K562 (cell line): ENCODE data around the gene MRPL19. TPM values are rescaled to one million over a fixed set of nuclear protein-coding genes. Genes with fewer than 3 reads are reported as not detected.
A peak's percentile ranks its signal among the peaks of the same experiment; 100 is the strongest.

ENCODE experiments used
- CHCHD3 ChIP-seq: fragments of 250-450 bp; sonication (Bioruptor Pico); IDR thresholded peaks from 2 replicates; pipeline ENCODE4 v2.1.2; 2022; ENCODE audit warnings: mild to moderate bottlenecking
- CUX1 ChIP-seq: fragments of 200-800 bp; sonication (Bioruptor generic); IDR thresholded peaks from 2 replicates; pipeline ENCODE4 v1.6.1; 2016; ENCODE audit warnings: missing genetic modification characterization, missing compliant biosample characterization
- NFATC3 ChIP-seq: fragments of 450-650 bp; IDR thresholded peaks from 2 replicates; pipeline ENCODE4 v1.6.1; 2017; ENCODE audit warnings: mild to moderate bottlenecking
- U2AF2 ChIP-seq: fragments of 200-400 bp; formaldehyde crosslinking; optimal IDR thresholded peaks from 2 replicates; pipeline ENCODE3; 2017; ENCODE audit warnings: low read depth, mild to moderate bottlenecking, low read length
- ZNF24 ChIP-seq: fragments of 450-650 bp; IDR thresholded peaks from 2 replicates; pipeline ENCODE4 v1.6.1; 2016
- ZNF518B ChIP-seq: fragments of 250-450 bp; sonication (Bioruptor Pico); IDR thresholded peaks from 2 replicates; pipeline ENCODE4 v1.5.0; 2021; ENCODE audit warnings: mild to moderate bottlenecking, moderate library complexity
- polyA plus RNA-seq, 8 experiments: library from polyadenylated mRNA; depleted of rRNA in 4 of 8; stranded (reverse) in 5 of 8; unstranded in 3 of 8; fragments of >200 nt; fragmentation: Nextera tagmentation in 2 of 8; fragmentation: Illumina TruSeq in 1 of 8; extraction: Ambion mirVana in 2 of 8; extraction: Trizol in 1 of 8; gene quantifications; 2 replicates each; pipeline versions ENCODE4 v1.2.1 to v1.2.3, GENCODE V29; 2011 to 2014; ENCODE audit warnings: inconsistent platforms in 1 of 8, missing spikeins in 1 of 8
- total RNA-seq, 7 experiments: library from RNA; depleted of rRNA in 6 of 7; stranded (reverse); fragments of >200 nt in 6 of 7; fragmentation: Illumina TruSeq in 2 of 7; extraction: Trizol in 2 of 7; gene quantifications; 2 replicates each; pipeline versions ENCODE4 v1.2.1 to v1.2.3, GENCODE V29; 2011 to 2021; ENCODE audit warnings: low replicate concordance in 1 of 7
- TF ChIP-seq, protein P1 (sequence below): fragments of 450-650 bp; IDR thresholded peaks from 2 replicates; pipeline ENCODE4 v1.6.1; 2016; ENCODE audit warnings: mild to moderate bottlenecking, moderate library complexity

The MRPL19 gene
- total and polyA plus RNA-seq, 9 of the 15 experiments (the other 6 are each of a cell fraction or from before 2014, with no cell fraction given) = 9.7 to 65.9 (median 56.1) TPM

DNA sequence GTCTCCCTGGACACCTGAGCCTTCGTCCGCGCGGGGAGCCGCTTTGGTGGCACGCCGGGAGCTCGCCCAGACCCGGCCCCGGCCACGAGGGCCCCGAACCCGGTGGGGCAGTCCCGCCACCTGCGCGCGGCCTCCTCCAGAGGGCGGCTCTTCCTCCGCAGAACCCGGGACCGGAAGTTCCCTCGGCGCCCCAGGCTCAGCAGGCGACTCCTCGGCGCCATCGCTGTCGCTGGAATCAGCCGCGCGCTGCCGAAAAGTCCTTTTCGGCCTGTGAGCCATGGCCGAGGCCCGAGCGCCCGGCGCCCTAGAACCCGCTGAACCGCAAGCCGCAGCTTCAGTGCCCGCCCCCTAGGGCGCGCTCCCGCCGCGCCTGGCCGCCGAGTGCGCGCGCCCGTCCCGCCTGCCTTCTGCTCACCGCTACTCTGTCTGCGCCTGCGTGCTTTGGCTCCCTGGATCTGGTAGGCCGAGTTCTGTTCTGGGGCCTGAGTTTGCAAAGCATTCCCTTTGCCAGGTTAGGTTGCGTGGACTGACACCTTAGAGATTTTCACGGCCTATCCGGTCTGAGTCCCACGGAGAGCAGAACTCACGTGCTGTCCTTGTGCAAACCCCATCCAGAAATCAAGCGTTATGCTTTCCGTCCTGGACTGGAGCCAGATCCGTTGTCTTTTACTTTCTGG, 64.1 kb downstream of the MRPL19 start, which contains the start of gene GCFC2 (continued):
- TF ChIP-seq CUX1 (peak; percentile 75; the same call in 1 of the 2 replicates), CHCHD3 (CRISPR knock-in tag) (no peak), ZNF518B (CRISPR knock-in tag) (no peak), ZNF24 (peak; percentile 47; the same call in 1 of the 2 replicates), U2AF2 (no peak), NFATC3 (no peak)
- TF ChIP-seq, protein P1, sequence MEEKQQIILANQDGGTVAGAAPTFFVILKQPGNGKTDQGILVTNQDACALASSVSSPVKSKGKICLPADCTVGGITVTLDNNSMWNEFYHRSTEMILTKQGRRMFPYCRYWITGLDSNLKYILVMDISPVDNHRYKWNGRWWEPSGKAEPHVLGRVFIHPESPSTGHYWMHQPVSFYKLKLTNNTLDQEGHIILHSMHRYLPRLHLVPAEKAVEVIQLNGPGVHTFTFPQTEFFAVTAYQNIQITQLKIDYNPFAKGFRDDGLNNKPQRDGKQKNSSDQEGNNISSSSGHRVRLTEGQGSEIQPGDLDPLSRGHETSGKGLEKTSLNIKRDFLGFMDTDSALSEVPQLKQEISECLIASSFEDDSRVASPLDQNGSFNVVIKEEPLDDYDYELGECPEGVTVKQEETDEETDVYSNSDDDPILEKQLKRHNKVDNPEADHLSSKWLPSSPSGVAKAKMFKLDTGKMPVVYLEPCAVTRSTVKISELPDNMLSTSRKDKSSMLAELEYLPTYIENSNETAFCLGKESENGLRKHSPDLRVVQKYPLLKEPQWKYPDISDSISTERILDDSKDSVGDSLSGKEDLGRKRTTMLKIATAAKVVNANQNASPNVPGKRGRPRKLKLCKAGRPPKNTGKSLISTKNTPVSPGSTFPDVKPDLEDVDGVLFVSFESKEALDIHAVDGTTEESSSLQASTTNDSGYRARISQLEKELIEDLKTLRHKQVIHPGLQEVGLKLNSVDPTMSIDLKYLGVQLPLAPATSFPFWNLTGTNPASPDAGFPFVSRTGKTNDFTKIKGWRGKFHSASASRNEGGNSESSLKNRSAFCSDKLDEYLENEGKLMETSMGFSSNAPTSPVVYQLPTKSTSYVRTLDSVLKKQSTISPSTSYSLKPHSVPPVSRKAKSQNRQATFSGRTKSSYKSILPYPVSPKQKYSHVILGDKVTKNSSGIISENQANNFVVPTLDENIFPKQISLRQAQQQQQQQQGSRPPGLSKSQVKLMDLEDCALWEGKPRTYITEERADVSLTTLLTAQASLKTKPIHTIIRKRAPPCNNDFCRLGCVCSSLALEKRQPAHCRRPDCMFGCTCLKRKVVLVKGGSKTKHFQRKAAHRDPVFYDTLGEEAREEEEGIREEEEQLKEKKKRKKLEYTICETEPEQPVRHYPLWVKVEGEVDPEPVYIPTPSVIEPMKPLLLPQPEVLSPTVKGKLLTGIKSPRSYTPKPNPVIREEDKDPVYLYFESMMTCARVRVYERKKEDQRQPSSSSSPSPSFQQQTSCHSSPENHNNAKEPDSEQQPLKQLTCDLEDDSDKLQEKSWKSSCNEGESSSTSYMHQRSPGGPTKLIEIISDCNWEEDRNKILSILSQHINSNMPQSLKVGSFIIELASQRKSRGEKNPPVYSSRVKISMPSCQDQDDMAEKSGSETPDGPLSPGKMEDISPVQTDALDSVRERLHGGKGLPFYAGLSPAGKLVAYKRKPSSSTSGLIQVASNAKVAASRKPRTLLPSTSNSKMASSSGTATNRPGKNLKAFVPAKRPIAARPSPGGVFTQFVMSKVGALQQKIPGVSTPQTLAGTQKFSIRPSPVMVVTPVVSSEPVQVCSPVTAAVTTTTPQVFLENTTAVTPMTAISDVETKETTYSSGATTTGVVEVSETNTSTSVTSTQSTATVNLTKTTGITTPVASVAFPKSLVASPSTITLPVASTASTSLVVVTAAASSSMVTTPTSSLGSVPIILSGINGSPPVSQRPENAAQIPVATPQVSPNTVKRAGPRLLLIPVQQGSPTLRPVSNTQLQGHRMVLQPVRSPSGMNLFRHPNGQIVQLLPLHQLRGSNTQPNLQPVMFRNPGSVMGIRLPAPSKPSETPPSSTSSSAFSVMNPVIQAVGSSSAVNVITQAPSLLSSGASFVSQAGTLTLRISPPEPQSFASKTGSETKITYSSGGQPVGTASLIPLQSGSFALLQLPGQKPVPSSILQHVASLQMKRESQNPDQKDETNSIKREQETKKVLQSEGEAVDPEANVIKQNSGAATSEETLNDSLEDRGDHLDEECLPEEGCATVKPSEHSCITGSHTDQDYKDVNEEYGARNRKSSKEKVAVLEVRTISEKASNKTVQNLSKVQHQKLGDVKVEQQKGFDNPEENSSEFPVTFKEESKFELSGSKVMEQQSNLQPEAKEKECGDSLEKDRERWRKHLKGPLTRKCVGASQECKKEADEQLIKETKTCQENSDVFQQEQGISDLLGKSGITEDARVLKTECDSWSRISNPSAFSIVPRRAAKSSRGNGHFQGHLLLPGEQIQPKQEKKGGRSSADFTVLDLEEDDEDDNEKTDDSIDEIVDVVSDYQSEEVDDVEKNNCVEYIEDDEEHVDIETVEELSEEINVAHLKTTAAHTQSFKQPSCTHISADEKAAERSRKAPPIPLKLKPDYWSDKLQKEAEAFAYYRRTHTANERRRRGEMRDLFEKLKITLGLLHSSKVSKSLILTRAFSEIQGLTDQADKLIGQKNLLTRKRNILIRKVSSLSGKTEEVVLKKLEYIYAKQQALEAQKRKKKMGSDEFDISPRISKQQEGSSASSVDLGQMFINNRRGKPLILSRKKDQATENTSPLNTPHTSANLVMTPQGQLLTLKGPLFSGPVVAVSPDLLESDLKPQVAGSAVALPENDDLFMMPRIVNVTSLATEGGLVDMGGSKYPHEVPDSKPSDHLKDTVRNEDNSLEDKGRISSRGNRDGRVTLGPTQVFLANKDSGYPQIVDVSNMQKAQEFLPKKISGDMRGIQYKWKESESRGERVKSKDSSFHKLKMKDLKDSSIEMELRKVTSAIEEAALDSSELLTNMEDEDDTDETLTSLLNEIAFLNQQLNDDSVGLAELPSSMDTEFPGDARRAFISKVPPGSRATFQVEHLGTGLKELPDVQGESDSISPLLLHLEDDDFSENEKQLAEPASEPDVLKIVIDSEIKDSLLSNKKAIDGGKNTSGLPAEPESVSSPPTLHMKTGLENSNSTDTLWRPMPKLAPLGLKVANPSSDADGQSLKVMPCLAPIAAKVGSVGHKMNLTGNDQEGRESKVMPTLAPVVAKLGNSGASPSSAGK = peak; percentile 99
